Colonic mucosa (tissue), 4 donors: Measurements from ENCODE around the gene SNX24. TPM values are rescaled to one million over a fixed set of nuclear protein-coding genes. Genes with fewer than 3 reads are reported as not detected.
"Not testable (repeated sequence)": the region's sequence is repeated elsewhere in the genome, so short reads cannot be mapped to it uniquely, and the experiment has no call there.

Experiments
- DNase-seq: peaks from one replicate; pipeline ENCODE4 v3.0.0-alpha.2; 2020
- H3K27ac ChIP-seq: fragments of 200-600 bp; one replicate; pipeline ENCODE4 v1.8.0; 2021
- H3K27me3 ChIP-seq: fragments of 200-600 bp; one replicate; pipeline ENCODE4 v1.8.0; 2021
- H3K36me3 ChIP-seq: fragments of 200-600 bp; one replicate; pipeline ENCODE4 v1.8.0; 2021
- H3K4me1 ChIP-seq: fragments of 200-600 bp; one replicate; pipeline ENCODE4 v1.8.0; 2021; ENCODE audit warnings: mild to moderate bottlenecking
- H3K4me3 ChIP-seq: fragments of 200-600 bp; one replicate; pipeline ENCODE4 v1.8.0; 2021
- H3K9ac ChIP-seq, 2 donors: one replicate each; pipeline ENCODE4 v1.7.0; 2013; ENCODE audit warnings: control low read depth in 2 of 2, low read depth in 2 of 2, low read length in 2 of 2
- H3K9me3 ChIP-seq: fragments of 200-600 bp; one replicate; pipeline ENCODE4 v1.8.0; 2021
- intact Hi-C: fragments of 100-400 bp; cut with DNase I; formaldehyde crosslinking; loops from one replicate; pipeline ENCODE4 v1.14.1; 2022
- total RNA-seq, 2 donors: library from RNA; stranded (reverse); fragmentation: NEBNext Ultra II Directional in 1 of 2; extraction: Animal tissue kit (Norgen Biotek cat#: 25700) in 1 of 2; gene quantifications; one replicate each; pipeline ENCODE4 v1.2.1, GENCODE V29; 2021
- TF ChIP-seq, protein P1 (sequence below): fragments of 200-600 bp; IDR thresholded peaks from one replicate; pipeline ENCODE4 v1.8.0; 2022; ENCODE audit warnings: antibody characterized with exemption, mild to moderate bottlenecking
- donor health status: healthy.
- donor health status: DM: no; HTN: no; CAD: no.
- donor health status: DM: no; HTN: no; CAD: no.

Gene SNX24
- total RNA-seq, 2 donors from 2014 or later, result 8.8 to 17.0 TPM

GRCh38 chr5:122844136-122844909, 1.1 kb upstream of the SNX24 start:
- Histone ChIP-seq H3K9me3 (no peaks in the 10 kb centered on the region), H3K9ac (peak overlapping the region; percentile 78 to 82), H3K4me3 (peak overlapping the region; percentile 67), H3K4me1 (no peaks in the 10 kb centered on the region), H3K27me3 (no peaks in the 10 kb centered on the region), H3K36me3 (no peaks in the 10 kb centered on the region), H3K27ac (peak overlapping the region; percentile 83)
- TF ChIP-seq, protein P1, sequence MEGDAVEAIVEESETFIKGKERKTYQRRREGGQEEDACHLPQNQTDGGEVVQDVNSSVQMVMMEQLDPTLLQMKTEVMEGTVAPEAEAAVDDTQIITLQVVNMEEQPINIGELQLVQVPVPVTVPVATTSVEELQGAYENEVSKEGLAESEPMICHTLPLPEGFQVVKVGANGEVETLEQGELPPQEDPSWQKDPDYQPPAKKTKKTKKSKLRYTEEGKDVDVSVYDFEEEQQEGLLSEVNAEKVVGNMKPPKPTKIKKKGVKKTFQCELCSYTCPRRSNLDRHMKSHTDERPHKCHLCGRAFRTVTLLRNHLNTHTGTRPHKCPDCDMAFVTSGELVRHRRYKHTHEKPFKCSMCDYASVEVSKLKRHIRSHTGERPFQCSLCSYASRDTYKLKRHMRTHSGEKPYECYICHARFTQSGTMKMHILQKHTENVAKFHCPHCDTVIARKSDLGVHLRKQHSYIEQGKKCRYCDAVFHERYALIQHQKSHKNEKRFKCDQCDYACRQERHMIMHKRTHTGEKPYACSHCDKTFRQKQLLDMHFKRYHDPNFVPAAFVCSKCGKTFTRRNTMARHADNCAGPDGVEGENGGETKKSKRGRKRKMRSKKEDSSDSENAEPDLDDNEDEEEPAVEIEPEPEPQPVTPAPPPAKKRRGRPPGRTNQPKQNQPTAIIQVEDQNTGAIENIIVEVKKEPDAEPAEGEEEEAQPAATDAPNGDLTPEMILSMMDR, result no peak
- intact Hi-C loops, result no loop called here
- peak; percentile 44 for DNase-seq

DNA sequence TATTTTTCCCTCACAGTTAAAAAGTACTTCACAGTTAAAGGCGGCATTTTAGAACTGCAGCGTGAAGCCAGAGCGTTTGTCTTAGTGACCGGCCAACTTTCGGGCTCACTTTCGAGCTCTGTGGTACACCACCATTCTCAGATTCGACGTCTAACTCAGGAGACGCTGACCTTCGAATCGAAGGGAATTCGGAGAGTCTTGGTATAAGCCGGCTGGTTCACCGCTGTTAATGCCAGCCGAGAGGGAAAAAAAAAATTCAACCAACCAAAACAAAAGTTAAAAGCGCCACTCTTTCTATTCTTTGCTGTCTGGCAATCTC, 544 bp upstream of the SNX24 start:
- no peak for DNase-seq

DNA sequence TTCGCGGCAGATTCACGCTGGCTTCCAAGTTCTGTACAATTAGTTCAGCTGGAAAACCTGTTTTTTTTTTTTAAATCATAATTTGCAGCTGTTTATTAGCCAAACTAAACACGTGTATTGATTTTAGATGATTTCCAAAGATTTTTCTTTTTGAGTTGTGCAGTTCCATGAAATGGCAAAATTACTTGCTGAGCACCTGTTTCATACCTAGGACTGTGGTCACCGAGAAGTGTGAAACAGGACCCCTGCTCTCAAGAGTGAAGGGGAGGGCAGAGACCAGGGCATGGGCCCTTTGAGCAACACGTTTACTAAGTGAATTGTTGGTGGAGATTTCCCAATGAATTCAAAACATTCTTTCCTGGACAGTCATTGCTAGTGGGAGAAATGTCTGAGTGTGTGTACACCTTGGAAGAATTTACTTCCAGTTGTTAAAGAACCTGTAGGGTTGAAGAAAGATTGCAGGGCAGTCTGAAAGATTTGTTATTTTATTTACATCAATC, 688 bp downstream of the SNX24 start:
- TF ChIP-seq, protein P1, result no peak
- H3K27ac ChIP-seq, result peak overlapping the region; percentile 83
- no peaks in the 10 kb centered on the region for H3K4me1 ChIP-seq
- DNase-seq, result no peak
- H3K27me3 ChIP-seq, result no peaks in the 10 kb centered on the region
- intact Hi-C loops, result no loop called here
- peak overlapping the region; percentile 61 to 78 for H3K9ac ChIP-seq
- H3K4me3 ChIP-seq, result peak overlapping the region; percentile 67
- no peaks in the 10 kb centered on the region for H3K9me3 ChIP-seq
- H3K36me3 ChIP-seq, result no peaks in the 10 kb centered on the region

More for the DNA sequence above, 544 bp upstream of the SNX24 start:
- Histone ChIP-seq H3K27ac (peak overlapping the region; percentile 83), H3K4me1 (no peaks in the 10 kb centered on the region), H3K36me3 (no peaks in the 10 kb centered on the region), H3K27me3 (no peaks in the 10 kb centered on the region), H3K9ac (peak overlapping the region; percentile 78 to 82), H3K4me3 (peak overlapping the region; percentile 67), H3K9me3 (no peaks in the 10 kb centered on the region)
- intact Hi-C loops, result no loop called here
- TF ChIP-seq, protein P1, result no peak

DNA sequence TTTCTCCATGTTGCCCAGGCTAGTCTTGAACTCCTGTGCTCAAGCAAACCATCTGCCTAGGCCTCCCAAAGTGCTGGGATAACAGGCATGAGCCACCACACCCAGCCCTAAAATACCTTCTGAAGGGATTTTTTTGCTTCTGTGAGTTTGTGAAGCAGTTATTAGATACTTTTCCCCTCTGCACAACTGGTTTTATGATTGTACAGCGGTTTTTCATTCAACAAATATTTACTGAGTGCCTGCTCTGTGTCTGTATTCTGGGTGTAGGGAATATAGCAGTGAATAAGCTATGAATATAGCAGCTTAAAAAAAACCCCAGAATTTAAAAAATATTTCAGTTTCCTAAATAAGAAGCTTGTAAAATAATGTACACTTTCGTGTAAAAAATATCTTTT, 2.3 kb downstream of the SNX24 start:
- no peaks in the 10 kb centered on the region for H3K27me3 ChIP-seq
- no peaks in the 10 kb centered on the region for H3K9me3 ChIP-seq
- no peaks in the 10 kb centered on the region for H3K4me1 ChIP-seq
- no peak overlapping the region for H3K9ac ChIP-seq
- no peaks in the 10 kb centered on the region for H3K36me3 ChIP-seq
- H3K4me3 ChIP-seq, result no peak overlapping the region
- H3K27ac ChIP-seq, result no peak overlapping the region
- no peak for DNase-seq
- TF ChIP-seq, protein P1, result no peak
- intact Hi-C loops, result no loop called here

DNA sequence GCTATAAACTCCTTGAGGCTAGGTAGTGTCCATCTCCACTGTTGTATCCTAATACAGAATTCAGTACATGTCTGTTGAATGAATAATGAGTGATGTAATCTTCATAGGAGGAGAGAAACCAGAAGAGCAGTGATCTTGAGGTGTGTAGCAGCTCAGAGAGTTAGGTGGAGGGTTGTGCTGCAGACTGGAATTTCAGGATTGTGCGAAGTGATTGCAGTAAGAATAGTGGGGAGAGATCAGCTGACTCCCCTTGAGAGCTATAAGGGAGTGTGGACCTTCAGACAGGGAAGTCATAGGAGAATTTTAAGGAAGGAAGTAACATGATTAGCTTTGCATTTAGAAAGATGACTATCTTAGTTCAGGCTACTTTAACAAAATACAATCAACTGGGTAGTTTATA, 4.4 kb downstream of the SNX24 start:
- TF ChIP-seq, protein P1, result no peak
- H3K27me3 ChIP-seq, result no peaks in the 10 kb centered on the region
- H3K9me3 ChIP-seq, result no peaks in the 10 kb centered on the region
- H3K4me1 ChIP-seq, result no peaks in the 10 kb centered on the region
- H3K9ac ChIP-seq, result no peak overlapping the region
- DNase-seq, result no peak
- no peak overlapping the region for H3K27ac ChIP-seq
- no peak overlapping the region for H3K4me3 ChIP-seq
- intact Hi-C loops, result no loop called here
- H3K36me3 ChIP-seq, result no peaks in the 10 kb centered on the region

GRCh38 chr5:122857538-122857937, 12.1 kb downstream of the SNX24 start:
- H3K27ac ChIP-seq, H3K36me3 ChIP-seq, H3K9ac ChIP-seq, H3K9me3 ChIP-seq, intact Hi-C loops, H3K4me3 ChIP-seq, DNase-seq, H3K27me3 ChIP-seq, H3K4me1 ChIP-seq: not testable (repeated sequence)
